ENCODE data around the gene ZBTB38.

Gene ZBTB38

DNA sequence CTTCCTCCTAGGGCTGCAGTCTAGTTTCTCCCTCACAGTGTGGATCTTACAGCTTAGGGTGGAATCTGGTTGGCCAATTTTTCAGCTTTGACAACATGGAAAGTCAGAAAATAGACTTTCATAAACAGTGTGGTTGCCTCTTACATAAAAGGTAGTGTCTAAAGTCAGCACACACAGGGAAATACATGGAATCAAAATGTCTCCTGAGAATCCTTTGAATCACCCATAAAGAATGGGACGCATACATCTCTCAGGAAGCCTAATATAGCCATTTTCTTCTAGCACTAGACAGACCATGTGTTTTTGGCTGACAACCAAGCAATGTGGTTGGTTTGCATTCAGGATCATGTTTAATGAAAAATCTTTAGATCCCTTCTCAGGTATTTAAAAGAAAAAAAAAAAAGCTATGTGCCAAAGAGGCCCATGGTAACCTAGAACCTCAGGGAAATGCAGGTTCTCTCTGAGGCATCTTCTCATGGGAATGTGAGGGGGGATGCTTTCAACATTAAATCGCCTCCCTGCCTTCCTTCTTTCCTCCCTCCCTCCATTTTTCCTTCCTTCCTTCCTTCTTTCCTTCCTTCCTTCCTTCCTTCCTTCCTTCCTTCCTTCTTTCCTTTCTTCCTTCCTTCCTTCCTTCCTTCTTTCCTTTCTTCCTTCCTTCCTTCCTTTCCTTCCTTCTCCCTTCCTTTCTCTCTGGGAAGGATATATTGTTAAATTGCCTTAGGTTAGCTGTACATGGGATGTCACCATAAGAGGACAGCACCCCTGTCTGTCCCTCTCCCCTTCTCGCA, 34.3 kb upstream of the ZBTB38 start:
- in situ Hi-C loops (cut with MboI; ENCODE audit: low pct_unique_long_range_greater_than_20kb, low sequenced_read_pairs, unreplicated experiment), result no loop called here
- no peak for DNase-seq (ENCODE audit: low spot score)
- TF ChIP-seq, protein P1, sequence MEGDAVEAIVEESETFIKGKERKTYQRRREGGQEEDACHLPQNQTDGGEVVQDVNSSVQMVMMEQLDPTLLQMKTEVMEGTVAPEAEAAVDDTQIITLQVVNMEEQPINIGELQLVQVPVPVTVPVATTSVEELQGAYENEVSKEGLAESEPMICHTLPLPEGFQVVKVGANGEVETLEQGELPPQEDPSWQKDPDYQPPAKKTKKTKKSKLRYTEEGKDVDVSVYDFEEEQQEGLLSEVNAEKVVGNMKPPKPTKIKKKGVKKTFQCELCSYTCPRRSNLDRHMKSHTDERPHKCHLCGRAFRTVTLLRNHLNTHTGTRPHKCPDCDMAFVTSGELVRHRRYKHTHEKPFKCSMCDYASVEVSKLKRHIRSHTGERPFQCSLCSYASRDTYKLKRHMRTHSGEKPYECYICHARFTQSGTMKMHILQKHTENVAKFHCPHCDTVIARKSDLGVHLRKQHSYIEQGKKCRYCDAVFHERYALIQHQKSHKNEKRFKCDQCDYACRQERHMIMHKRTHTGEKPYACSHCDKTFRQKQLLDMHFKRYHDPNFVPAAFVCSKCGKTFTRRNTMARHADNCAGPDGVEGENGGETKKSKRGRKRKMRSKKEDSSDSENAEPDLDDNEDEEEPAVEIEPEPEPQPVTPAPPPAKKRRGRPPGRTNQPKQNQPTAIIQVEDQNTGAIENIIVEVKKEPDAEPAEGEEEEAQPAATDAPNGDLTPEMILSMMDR (IDR thresholded peaks at IDR 0.05; ENCODE audit: extremely low read depth, insufficient read depth, missing control alignments), result no peak

DNA sequence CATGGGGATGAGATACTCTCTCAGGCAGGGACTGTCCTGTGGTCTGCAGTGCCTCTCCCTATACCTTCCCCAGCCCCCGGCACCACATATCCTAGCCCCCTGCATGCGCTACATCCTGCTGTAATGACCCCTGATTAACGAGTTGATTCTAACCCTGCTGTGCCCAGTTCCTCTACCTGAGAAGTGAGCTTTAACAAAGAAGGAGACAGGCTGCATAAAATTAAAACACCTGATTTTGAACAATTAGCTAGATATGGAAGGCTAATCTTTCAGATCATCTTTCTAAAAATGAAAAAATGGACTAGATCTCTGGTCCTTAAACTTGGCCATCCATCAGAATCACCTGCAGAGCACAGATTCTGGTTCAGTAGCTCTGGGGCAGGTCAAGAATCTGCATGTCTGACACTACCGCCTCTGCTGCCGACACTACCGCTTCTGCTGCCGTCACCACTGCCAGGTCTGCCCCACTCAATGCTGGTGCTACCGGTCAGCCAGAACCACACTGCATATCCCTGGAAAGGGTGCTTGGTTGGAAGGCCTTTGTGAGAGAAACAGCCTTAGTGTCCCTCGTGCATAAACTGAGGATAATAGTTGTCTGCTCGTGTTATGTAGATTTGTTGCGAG, 33.6 kb upstream of the ZBTB38 start:
- TF ChIP-seq, protein P1 (IDR thresholded peaks at IDR 0.05; ENCODE audit: extremely low read depth, insufficient read depth, missing control alignments), result no peak
- no peak for DNase-seq (ENCODE audit: low spot score)
- in situ Hi-C loops (cut with MboI; ENCODE audit: low pct_unique_long_range_greater_than_20kb, low sequenced_read_pairs, unreplicated experiment), result no loop called here

DNA sequence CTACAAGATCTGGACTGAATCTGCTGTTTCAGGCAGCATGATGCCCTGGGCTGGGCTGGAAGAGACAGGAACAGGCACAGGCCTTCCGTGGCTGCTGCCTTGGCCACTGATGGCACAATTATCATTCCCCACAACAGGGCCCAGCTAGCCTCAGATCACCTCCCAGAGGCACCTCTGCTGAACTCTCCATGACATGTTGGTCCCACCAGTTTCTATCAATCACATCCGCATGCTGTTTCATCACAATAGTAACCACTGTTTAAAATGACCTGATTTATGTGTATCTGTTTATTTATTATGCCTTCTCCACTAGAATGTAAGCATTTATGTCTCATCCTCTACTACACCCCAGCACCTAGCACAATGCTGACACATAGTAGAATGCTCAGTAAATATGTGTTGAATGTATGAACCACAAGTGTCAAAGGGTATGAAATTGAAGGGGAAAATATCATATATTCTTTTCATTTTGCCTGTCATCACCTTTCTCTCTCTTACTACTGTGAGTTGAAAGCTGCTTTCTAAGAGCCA, 32.7 kb upstream of the ZBTB38 start:
- no peak for DNase-seq (ENCODE audit: low spot score)
- TF ChIP-seq, protein P1 (IDR thresholded peaks at IDR 0.05; ENCODE audit: extremely low read depth, insufficient read depth, missing control alignments), result no peak
- in situ Hi-C loops (cut with MboI; ENCODE audit: low pct_unique_long_range_greater_than_20kb, low sequenced_read_pairs, unreplicated experiment), result no loop called here

DNA sequence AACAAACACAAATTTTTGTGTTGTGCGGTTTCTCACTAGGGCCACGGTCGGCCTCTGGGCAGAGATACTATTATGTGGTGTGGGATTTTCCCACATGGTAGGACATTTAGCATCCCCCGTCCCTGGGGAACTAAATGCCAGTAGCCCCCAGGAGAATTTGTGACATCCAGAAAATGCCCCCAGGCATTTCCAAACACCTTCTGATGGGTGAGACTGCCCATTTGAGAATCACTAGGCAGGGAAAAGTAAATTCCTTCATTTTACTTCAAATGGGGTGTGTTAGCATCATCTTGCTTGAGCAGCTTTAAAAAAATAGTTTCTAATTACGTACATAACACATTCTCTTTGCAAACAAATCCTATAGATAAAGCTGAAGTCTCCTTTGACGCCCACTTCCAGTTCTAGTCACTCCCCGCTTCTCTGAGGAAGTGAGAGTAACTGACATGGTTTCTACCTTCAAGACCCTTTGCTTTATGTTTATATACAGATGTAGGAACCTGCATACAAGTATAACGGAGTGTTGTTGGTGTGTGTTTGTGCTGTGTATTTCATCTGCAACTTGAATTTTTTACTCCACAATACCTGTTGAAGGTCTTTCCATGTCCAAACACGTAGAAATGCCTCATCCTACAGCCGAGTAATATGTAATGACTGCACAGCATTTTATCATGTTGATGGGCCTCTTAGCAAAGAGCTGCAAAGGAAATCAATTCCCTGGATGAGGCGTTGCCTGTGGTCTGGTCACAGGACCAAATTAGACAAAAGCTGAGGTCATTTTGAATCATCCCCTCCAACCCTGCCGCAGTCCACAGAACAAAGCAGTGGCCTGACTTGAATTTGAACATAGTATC, 31.4 kb upstream of the ZBTB38 start:
- DNase-seq (ENCODE audit: low spot score), result peak; percentile 76
- TF ChIP-seq, protein P1 (IDR thresholded peaks at IDR 0.05; ENCODE audit: extremely low read depth, insufficient read depth, missing control alignments), result no peak
- in situ Hi-C loops (cut with MboI; ENCODE audit: low pct_unique_long_range_greater_than_20kb, low sequenced_read_pairs, unreplicated experiment), result no loop called here

DNA sequence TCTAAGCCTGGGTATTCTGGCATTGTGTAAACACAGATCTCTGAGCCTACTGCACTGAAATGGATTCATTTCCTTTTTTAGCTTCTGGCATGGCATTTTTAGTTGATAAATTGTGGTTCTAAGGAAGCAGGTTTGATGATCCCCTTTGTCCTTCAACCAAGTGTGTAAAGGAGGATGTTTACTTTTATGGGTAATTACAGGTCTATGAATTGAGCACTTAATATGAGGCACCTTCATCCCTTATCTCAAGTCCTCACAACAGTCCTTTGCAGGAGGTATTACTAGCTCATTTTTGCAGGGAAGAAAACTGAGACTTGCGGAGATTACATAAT, 30.8 kb upstream of the ZBTB38 start:
- in situ Hi-C loops (cut with MboI; ENCODE audit: low pct_unique_long_range_greater_than_20kb, low sequenced_read_pairs, unreplicated experiment), result no loop called here
- TF ChIP-seq, protein P1 (IDR thresholded peaks at IDR 0.05; ENCODE audit: extremely low read depth, insufficient read depth, missing control alignments), result no peak
- no peak for DNase-seq (ENCODE audit: low spot score)

DNA sequence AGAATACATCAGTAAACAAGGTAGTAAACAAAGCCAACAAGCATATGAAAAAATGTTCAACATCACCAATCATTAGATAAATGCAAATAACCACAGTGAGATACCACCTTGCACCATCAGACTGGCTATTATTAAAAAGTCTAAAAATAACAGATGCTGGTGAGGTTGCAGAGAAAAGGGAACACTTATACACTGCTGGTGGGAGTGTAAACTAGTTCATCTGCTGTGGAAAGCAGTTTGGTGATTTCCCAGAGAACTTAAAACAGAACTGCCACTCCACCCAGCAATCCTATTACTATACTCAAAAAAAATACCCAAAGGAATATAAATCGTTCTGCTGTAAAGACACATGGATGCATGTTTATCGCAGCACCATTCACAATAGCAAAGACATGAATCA, 30.3 kb upstream of the ZBTB38 start:
- TF ChIP-seq, protein P1 (IDR thresholded peaks at IDR 0.05; ENCODE audit: extremely low read depth, insufficient read depth, missing control alignments), result no peak
- in situ Hi-C loops (cut with MboI; ENCODE audit: low pct_unique_long_range_greater_than_20kb, low sequenced_read_pairs, unreplicated experiment), result no loop called here
- no peak for DNase-seq (ENCODE audit: low spot score)
